Esophagus (tissue), 2 donors: ENCODE results near the gene OTOL1. TPM values are rescaled to one million over a fixed set of nuclear protein-coding genes. Genes with fewer than 3 reads are reported as not detected.

ENCODE experiments used
- H3K27ac ChIP-seq, 2 donors: one replicate each; pipeline ENCODE4 v1.5.1; 2013; ENCODE audit warnings: low read depth in 2 of 2, mild to moderate bottlenecking in 2 of 2, inconsistent platforms in 1 of 2, low read length in 1 of 2, moderate library complexity in 1 of 2
- H3K27me3 ChIP-seq, 2 donors: one replicate each; pipeline ENCODE4 v1.6.1; 2013; ENCODE audit warnings: low read length in 2 of 2, control low read depth in 1 of 2, mild to moderate bottlenecking in 1 of 2; ENCODE audit not compliant: insufficient read depth in 2 of 2, control insufficient read depth in 1 of 2
- H3K36me3 ChIP-seq, 2 donors: one replicate each; pipeline ENCODE4 v1.6.1; 2013; ENCODE audit warnings: low read length in 1 of 2; ENCODE audit not compliant: control insufficient read depth in 2 of 2, insufficient read depth in 2 of 2
- H3K4me1 ChIP-seq, 2 donors: one replicate each; pipeline ENCODE4 v1.6.1; 2013; ENCODE audit warnings: low read length in 1 of 2; ENCODE audit not compliant: control insufficient read depth in 2 of 2, insufficient read depth in 2 of 2
- H3K4me3 ChIP-seq, 2 donors: one replicate each; pipeline ENCODE4 v1.5.1; 2013; ENCODE audit warnings: low read length in 2 of 2, mild to moderate bottlenecking in 2 of 2, low read depth in 1 of 2, moderate library complexity in 1 of 2
- H3K9me3 ChIP-seq, 2 donors: one replicate each; pipeline ENCODE4 v1.6.1; 2013; ENCODE audit warnings: mild to moderate bottlenecking in 2 of 2, low read depth in 1 of 2, low read length in 1 of 2, moderate library complexity in 1 of 2; ENCODE audit not compliant: control insufficient read depth in 2 of 2, insufficient read depth in 1 of 2
- WGBS, 2 donors: extraction: QIAGEN DNeasy Blood & Tissue Kit; methylation state at CpG; one replicate each; pipeline ENCODE4 v1.1.7; 2013; 5-methylcytosine and 5-hydroxymethylcytosine counted together
- polyA plus RNA-seq, 2 donors: library from polyadenylated mRNA; stranded (reverse); fragments of 200-250 nt; gene quantifications; one replicate each; pipeline ENCODE4 v1.2.3, GENCODE V29; 2013
- donor health status: healthy with polysubstance abuse.
- donor health status: Bipolar disorder and iron deficiency.

The OTOL1 gene
- not detected for polyA plus RNA-seq

DNA sequence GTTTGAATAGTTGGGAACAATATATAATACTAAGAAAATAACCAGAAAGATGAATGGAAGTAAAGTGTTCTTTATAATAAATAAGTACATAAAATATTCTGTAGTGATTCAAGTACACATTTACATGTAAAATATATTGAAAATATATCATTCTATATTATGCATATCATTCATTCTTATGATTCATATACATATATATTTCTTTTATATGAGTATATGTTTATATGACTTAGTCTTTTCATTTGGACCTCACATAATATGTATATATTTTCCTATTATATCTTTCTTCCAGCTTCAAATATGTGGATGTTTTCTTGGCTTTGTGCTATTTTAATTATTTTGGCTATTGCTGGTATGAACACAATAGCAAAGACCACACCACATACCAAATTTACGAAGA is at the start of gene OTOL1:
TSS of gene OTOL1 (plus strand) at position 301 of the 400 bp plus-strand sequence. CDS start at position 301, 0 bp downstream.
- Histone ChIP-seq H3K4me1 (no peaks in the 10 kb centered on the region), H3K27ac (no peak within 1 kb of the TSS), H3K9me3 (no peaks in the 10 kb centered on the region), H3K4me3 (no peak within 1 kb of the TSS), H3K36me3 (no peaks in the 10 kb centered on the region), H3K27me3 (no peaks in the 10 kb centered on the region)
- 47 to 68% methylated on average over 1 of the region's 1 CpG for WGBS, 2 donors

DNA sequence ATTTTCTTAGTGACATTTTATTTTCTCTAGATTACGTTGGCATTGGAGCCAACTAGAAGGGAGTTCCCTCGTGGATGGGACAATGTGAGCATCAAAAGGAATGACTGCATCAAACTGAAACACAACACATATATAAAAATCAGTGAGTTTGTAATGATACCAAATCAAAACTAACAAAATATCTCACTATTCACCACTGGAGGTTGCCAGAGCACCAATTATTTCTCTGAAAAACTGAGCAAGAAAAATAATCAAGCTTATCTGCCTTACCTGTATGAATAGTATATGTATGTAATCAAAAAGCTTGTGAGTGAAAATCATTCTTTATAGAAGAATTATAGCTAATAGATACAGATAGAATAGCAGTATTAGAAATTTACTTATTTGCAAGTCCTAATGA is 46.8 kb upstream of the OTOL1 start:
- H3K27me3 ChIP-seq, result no peaks in the 10 kb centered on the region
- 47 to 69% methylated on average over 2 of the region's 2 CpGs for WGBS, 2 donors
- no peak overlapping the region for H3K4me3 ChIP-seq
- no peak overlapping the region for H3K27ac ChIP-seq
- no peaks in the 10 kb centered on the region for H3K4me1 ChIP-seq
- H3K9me3 ChIP-seq, result no peaks in the 10 kb centered on the region
- H3K36me3 ChIP-seq, result no peaks in the 10 kb centered on the region

GRCh38 chr3:161452179-161452578 is 44.4 kb upstream of the OTOL1 start:
- no peaks in the 10 kb centered on the region for H3K9me3 ChIP-seq
- H3K4me1 ChIP-seq, result no peaks in the 10 kb centered on the region
- H3K36me3 ChIP-seq, result no peaks in the 10 kb centered on the region
- H3K27ac ChIP-seq, result no peak overlapping the region
- no peaks in the 10 kb centered on the region for H3K27me3 ChIP-seq
- WGBS, 2 donors, result 73 to 83% methylated on average over 2 of the region's 2 CpGs
- no peak overlapping the region for H3K4me3 ChIP-seq

- Histone ChIP-seq H3K27me3 (no peaks in the 10 kb centered on the region), H3K4me3 (no peak overlapping the region), H3K27ac (no peak overlapping the region), H3K36me3 (no peaks in the 10 kb centered on the region), H3K9me3 (no peaks in the 10 kb centered on the region), H3K4me1 (no peaks in the 10 kb centered on the region)
- 48 to 53% methylated on average over 2 of the region's 2 CpGs for WGBS, 2 donors
Observed at GRCh38 chr3:161454615-161455014, 42.0 kb upstream of the OTOL1 start.

DNA sequence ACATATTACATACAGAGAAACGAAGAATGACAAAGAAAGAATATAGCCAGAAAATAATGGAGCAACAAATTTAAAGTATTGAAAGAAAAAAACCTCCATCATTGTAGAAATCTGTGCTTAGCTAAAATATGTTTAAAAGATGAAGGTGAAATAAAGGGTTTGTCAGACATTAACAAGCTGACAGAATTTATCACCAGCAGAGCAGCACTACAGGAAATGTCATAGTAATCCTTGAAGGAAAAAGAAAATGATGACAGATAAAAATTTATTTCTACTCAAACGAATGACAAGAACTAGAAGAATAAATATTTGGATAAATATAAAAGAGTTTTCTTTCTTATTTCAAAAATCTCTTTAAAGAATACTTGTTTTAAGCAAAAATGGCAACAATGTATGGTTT is 40.6 kb upstream of the OTOL1 start:
- Histone ChIP-seq H3K4me3 (no peak overlapping the region), H3K36me3 (no peaks in the 10 kb centered on the region), H3K4me1 (no peaks in the 10 kb centered on the region), H3K27ac (no peak overlapping the region), H3K27me3 (no peaks in the 10 kb centered on the region), H3K9me3 (no peaks in the 10 kb centered on the region)
- WGBS, 2 donors, result 44% methylated on average over 2 of the region's 2 CpGs

- Histone ChIP-seq H3K36me3 (no peaks in the 10 kb centered on the region), H3K27me3 (no peaks in the 10 kb centered on the region), H3K4me1 (no peaks in the 10 kb centered on the region), H3K9me3 (peaks cover 0 to 4% of the 10 kb centered on the region in 2 donors), H3K4me3 (no peak overlapping the region), H3K27ac (no peak overlapping the region)
Observed at GRCh38 chr3:161462138-161462537, 34.5 kb upstream of the OTOL1 start.

DNA sequence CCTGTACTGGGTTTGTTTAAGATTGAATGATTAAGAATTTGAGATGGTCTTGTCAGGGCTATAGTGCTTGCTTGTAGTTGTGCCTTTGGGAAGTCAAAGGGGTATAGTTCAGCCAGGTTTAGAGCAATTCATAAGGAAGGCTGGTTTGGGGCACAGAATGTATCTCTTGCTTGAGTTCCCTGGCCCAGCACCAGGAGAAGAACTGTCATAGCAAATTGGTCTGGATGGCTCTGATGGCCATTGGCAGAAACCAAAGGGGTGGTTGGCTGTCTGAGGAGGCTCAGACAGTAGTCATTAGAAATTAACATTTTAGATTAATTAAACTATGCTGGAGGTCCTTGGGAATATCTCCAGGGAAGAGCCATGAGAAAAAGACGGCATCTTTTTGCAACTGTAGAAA is 25.4 kb upstream of the OTOL1 start:
- WGBS, 2 donors, result 81 to 84% methylated on average over 1 of the region's 1 CpG
- Histone ChIP-seq H3K27ac (no peak overlapping the region), H3K4me1 (no peaks in the 10 kb centered on the region), H3K27me3 (no peaks in the 10 kb centered on the region), H3K4me3 (no peak overlapping the region), H3K9me3 (no peaks in the 10 kb centered on the region), H3K36me3 (no peaks in the 10 kb centered on the region)

GRCh38 chr3:161474139-161474538 is 22.5 kb upstream of the OTOL1 start:
- Histone ChIP-seq H3K36me3 (no peaks in the 10 kb centered on the region), H3K27me3 (no peaks in the 10 kb centered on the region), H3K4me3 (no peak overlapping the region), H3K27ac (no peak overlapping the region), H3K4me1 (no peaks in the 10 kb centered on the region), H3K9me3 (no peaks in the 10 kb centered on the region)
- WGBS, 2 donors, result 72 to 79% methylated on average over 2 of the region's 2 CpGs

- Histone ChIP-seq H3K4me3 (no peak overlapping the region), H3K9me3 (no peaks in the 10 kb centered on the region), H3K4me1 (no peaks in the 10 kb centered on the region), H3K27me3 (no peaks in the 10 kb centered on the region), H3K27ac (no peak overlapping the region), H3K36me3 (no peaks in the 10 kb centered on the region)
- WGBS, 2 donors, result 87 to 89% methylated on average over 4 of the region's 4 CpGs
Observed at GRCh38 chr3:161474741-161475140, 21.9 kb upstream of the OTOL1 start.

DNA sequence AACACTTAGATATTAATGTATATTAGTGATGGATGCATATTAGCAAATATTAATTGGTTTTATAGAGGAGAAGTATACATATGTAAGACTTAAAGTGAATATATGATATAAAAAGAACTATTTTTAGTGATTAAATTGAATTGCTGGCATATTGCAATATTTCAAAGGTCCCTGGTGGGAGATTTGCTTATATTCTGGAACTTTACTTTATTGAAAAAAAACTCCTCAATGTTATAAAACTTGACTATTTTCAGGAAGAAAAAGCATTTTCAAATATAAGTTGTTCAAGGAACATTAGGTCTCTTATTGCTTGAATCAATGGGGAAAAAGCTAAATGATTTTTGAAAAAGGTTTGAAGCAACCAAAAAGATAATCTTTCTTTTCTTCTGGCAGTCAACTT is 21.4 kb upstream of the OTOL1 start:
- H3K27me3 ChIP-seq, result no peaks in the 10 kb centered on the region
- H3K27ac ChIP-seq, result no peak overlapping the region
- no peaks in the 10 kb centered on the region for H3K36me3 ChIP-seq
- no peaks in the 10 kb centered on the region for H3K9me3 ChIP-seq
- H3K4me3 ChIP-seq, result no peak overlapping the region
- H3K4me1 ChIP-seq, result no peaks in the 10 kb centered on the region
